Measurements from ENCODE around the gene TNNC2.
A peak's percentile ranks its signal among the peaks of the same experiment; 100 is the strongest.
"Not testable (repeated sequence)": the region's sequence is repeated elsewhere in the genome, so short reads cannot be mapped to it uniquely, and the experiment has no call there.

Gene TNNC2

GRCh38 chr20:45827030-45827652, at the start of gene TNNC2:
Gene TNNC2, minus strand, starts transcription at chr20:45827312. Its CDS starts 64 bp downstream, at chr20:45827248.
- DNase-seq (ENCODE audit: low spot score): no peak

DNA sequence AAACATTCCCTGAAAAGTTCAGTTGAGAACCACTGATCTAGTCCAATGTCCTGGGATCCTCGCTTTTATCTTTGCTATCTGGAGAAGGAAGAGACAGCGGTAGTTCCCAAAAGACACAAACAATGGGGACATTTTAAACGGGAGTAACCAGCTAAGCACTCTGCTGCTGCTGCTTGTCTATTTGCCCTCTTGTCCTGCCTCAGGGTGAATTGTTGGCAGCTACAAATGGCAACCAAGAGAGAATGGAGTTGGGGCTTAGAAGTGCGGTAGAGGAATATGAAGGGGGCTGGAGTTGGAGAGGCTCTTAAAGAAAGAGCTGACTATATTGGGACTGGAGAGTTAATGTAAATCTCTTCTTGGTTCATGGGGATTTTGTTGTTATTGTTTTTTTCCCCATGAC, 47.5 kb upstream of the TNNC2 start:
- no peak for DNase-seq (ENCODE audit: low spot score)

GRCh38 chr20:45874104-45874481, 47.0 kb upstream of the TNNC2 start:
- DNase-seq (ENCODE audit: low spot score): not testable (repeated sequence)

- no peak for DNase-seq (ENCODE audit: low spot score)
Observed at GRCh38 chr20:45873409-45874103, 46.4 kb upstream of the TNNC2 start.

DNA sequence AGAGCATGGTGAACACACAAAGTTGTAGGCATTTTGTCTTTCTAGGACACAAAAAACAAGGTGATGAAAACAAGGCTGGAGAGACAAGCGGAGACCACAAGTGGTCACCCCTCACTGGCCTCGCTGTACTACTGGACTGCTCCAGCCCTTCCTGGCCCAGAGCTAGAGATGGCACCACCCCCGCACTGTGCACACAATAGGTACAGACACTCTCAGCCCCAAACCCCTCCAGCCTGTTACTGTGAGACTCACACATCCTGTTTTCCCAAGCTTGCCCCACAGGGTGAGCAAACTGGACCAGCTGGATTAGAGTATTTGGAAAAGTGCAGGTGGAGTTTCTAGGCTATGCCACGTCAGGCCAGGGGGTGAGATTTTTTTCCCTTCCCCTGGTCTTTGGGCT, 45.5 kb upstream of the TNNC2 start:
- no peak for DNase-seq (ENCODE audit: low spot score)

GRCh38 chr20:45867819-45868176, 40.7 kb upstream of the TNNC2 start:
- DNase-seq (ENCODE audit: low spot score): no peak

DNA sequence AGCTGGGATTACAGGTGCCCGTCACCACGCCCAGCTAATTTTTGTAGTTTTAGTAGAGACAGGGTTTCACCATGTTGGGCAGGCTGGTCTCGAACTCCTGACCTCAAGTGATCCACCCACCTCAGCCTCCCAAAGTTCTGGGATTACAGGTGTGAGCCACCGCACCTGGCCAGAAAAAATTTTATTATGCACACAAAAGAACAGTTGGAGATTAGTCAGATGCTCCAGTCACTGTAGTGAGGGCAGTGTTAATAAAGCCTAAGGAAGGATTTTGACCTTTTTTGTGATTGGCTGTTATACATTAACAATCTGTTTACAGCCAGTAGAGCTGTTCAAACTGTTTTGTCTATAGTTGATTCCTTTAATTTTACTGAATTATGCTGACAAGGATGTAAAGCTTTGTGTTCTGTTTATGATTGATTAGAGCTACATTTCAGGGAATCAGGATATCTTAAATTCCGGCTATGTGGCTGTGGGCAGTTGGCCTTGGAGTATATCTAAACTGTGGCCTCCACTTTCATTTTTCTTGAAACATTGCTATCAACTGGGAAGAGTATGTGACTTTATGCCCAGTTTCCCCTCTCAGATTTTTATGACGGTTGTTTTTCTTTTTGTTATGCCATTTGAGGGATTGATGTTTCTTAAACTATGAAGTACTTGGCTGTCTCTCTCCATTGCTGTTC, 40.2 kb upstream of the TNNC2 start:
- DNase-seq (ENCODE audit: low spot score): no peak

DNA sequence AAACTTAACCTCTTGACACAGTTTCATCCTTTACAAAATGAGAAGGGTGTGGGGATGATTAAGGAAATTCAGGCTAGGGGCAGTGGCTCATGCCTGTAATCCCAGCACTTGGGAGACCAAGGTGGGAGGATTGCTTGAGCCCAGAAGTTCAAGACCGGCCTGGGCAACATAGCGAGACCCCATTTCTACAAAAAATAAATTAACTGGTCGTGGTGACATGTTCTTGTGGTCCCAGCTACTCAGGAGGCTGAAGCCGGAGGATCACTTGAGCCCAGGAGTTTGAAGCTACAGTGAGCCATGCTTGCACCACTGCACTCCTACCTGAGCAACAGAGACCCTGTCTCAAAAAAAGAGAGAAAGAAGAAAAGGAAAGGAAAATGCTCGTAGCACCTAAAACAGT, 39.3 kb upstream of the TNNC2 start:
- no peak for DNase-seq (ENCODE audit: low spot score)

DNA sequence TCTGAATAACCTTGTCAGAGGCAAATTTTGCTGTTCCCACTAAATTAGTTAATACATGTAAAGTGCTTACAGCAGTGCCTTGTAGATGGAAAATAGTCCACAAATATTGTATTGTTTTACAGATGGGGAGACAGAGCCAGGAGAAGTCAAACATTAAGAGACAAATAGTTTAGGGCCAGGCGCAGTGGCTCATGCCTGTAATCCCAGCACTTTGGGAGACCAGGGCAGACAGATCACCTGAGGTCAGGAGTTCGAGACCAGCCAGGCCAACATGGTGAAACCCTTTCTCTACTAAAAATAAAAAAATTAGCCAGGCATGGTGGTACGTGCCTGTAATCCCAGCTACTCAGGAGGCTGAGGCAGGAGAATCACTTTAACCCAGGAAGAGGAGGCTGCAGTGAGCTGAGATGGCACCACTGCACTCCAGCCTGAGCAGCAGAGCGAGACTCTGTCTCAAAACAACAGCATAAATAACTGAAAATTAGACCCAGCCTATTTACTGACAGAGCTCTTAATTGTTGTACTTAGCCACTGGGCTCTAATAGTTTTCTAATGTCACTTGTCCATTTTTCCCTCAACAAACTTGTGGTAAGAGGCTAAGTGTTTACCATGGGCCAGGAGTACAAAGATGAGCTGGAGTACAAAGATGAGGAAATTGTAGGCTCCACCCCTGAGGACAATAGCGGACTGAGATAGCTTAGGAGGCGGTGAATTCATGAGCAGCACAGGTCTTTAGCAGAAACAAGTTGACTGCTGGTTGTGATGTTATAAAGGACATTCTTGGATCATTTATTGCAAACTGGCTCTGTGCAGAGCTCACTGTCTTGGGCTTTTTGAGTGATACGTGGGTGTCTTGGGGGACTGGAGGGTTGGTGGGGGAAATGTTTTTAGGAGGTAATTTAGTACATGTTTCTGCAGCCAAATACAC, 36.7 kb upstream of the TNNC2 start:
- no peak for DNase-seq (ENCODE audit: low spot score)

- DNase-seq (ENCODE audit: low spot score): no peak
Observed at GRCh38 chr20:45861221-45862075, 34.3 kb upstream of the TNNC2 start.

DNA sequence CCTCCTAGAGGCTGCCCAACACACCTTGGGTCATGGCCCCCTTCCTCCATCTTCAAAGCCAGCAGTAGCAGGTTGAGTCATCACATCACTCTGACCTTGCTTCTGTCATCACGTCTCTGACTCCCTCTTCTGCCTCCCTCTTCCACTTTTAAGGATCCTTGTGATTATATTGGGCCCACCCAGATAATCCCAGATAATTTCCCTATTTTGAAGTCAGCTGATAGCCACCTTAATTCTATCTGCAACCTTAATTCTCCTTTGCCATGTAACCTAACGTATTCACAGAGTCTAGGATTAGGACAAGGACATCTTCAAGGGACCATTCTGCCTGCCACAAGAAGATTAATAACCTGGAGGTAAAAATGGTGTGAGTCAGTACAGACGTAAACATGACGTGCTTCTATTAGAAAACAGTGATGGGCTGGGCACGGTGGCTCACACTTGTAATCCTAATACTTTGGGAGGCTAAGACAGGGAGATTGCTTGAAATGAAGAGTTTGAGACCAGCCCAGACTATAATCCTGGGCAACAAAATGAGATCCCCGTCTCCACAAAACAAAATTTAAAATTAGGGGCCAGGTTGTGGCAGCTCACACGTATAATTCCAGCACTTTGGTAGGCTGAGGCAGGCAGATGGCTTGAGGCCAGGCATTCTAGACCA, 33.6 kb upstream of the TNNC2 start:
- no peak for DNase-seq (ENCODE audit: low spot score)

DNA sequence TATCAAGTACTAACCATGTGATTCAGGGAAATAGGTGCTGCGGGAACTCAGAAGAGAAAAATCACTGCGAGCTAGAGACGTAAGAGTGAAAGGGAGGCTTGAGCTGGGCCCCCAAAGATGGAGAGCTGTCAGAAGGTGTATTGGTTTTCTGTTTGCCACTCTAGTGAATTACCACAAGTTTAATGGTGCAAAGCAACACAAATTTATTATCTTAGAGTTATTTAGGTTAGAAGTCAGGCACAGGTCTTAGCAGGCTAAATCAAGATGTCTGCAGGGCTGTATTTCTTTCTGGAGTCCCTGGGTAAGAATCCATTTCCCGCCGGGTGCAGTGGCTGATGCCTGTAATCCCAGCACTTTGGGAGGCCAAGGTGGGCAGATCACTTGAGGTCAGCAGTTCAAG, 32.8 kb upstream of the TNNC2 start:
- no peak for DNase-seq (ENCODE audit: low spot score)

DNA sequence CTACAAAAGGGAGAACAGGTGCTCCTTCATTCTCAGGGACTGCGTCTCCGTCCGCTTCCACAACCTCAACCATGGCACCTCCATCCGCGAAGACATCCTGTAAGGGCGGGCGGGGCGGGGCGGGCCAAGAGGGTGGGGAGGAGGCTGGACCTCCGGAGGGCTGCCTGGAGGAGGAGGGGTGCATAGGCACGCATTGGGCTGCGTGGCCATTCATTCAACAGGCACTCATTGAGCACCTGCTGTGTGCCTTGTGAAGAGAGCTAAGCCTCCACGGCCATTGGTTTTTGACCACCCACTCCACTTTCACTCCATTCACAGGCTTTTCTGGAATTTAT, 30.7 kb upstream of the TNNC2 start:
- no peak for DNase-seq (ENCODE audit: low spot score)

DNA sequence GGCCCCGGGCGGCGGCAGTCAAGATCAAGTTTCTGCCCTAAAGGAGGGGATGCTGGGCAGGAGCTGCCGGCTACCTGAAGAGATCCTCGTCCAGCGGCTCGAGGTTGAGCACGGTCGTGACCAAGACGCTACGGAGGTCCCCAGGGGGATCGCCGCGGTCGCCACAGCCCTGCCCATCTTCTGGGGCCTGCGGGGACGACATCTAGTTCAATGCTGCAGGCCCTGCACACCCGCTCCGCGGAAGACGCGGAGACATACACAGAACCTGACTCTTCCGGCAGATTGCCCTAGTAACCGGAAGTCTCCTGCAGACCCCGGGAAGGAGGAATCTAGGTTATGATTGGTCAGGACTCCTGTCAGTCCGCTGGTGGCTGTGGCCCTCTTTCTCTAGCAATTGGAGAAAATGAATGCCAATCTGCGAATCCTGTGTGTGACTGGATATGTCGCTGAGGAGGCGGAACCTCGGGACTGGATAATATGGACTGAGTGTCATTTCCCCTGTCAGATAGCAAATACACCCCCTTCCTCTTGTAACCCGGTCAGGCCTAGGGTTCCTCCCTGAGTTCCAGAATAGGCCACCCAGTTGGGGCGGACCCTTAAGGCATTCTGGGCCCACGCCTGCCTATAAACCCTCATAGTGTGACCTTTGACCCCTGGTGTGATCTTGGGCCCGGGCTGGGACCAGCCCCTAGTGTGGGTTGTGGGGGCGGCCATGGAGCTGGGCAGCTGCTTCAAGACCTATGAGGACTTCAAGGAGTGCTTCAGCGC, 30.2 kb upstream of the TNNC2 start, which contains the start of the genes ACOT8 and ZSWIM3:
TSS of gene ACOT8 (minus strand) at position 279 of the 768 bp plus-strand sequence. CDS start at position 202, 77 bp downstream.
TSS of gene ZSWIM3 (plus strand) at position 501 of the 768 bp plus-strand sequence. CDS start at position 713, 212 bp downstream.
- DNase-seq (ENCODE audit: low spot score): peak; percentile 100

DNA sequence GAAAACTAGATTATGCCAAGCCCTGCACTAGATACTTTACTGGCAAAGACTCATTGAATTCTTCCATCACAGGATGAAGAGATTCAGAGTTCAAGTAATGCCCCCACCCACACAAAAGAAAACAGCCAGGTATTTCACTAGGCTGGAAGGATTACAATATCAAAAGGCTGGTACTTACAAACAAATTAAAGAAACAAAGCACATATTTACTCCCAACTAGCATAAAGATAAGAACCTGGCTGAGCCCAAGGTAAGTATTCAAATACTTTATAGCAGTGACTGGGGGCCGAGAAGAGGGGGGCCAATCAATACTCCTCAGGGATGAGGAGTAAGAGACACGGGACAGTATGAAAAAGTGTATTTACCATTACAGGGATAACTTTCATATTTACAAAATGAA, 26.4 kb upstream of the TNNC2 start:
- no peak for DNase-seq (ENCODE audit: low spot score)

DNA sequence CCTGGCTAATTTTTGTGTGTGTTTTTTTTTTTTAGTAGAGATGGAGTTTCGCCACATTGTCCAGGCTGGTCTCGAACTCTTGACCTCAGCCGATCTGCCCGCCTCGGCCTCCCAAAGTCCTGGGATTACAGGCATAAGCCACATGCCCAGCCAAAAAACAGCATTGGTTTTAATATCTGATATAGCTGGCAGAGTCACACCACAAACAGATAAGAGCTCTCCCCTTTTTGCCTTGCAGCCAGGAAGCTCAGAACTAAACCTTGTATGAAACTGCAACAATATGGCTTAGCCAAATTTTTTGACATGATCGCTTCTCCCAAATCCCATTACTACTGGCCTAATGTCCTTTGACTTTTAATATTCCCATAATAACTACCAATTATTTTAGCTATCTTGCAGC, 25.2 kb upstream of the TNNC2 start:
- DNase-seq (ENCODE audit: low spot score): no peak

GRCh38 chr20:45851501-45851900, 24.4 kb upstream of the TNNC2 start:
- DNase-seq (ENCODE audit: low spot score): no peak

GRCh38 chr20:45850926-45851325, 23.8 kb upstream of the TNNC2 start:
- no peak for DNase-seq (ENCODE audit: low spot score)

- no peak for DNase-seq (ENCODE audit: low spot score)
Observed at GRCh38 chr20:45850238-45850637, 23.1 kb upstream of the TNNC2 start.

GRCh38 chr20:45848969-45849582, 22.0 kb upstream of the TNNC2 start:
- no peak for DNase-seq (ENCODE audit: low spot score)
